Measurements from ENCODE around the gene BRD4.

The BRD4 gene

GRCh38 chr19:15197942-15198341, 134.4 kb downstream of the BRD4 start:
- in situ Hi-C loops (cut with MboI; ENCODE audit: low sequenced_read_pairs), result no loop called here

- in situ Hi-C loops (cut with MboI; ENCODE audit: low sequenced_read_pairs), result no loop called here
Observed at GRCh38 chr19:15197275-15197941, 134.9 kb downstream of the BRD4 start.

GRCh38 chr19:15196360-15197005, 135.9 kb downstream of the BRD4 start:
- in situ Hi-C loops (cut with MboI; ENCODE audit: low sequenced_read_pairs), result no loop called here

GRCh38 chr19:15195371-15196334, 136.7 kb downstream of the BRD4 start:
- in situ Hi-C loops (cut with MboI; ENCODE audit: low sequenced_read_pairs), result no loop called here

- in situ Hi-C loops (cut with MboI; ENCODE audit: low sequenced_read_pairs), result no loop called here
Observed at GRCh38 chr19:15194938-15195337, 137.4 kb downstream of the BRD4 start.

- in situ Hi-C loops (cut with MboI; ENCODE audit: low sequenced_read_pairs), result no loop called here
Observed at GRCh38 chr19:15191982-15192381, 140.4 kb downstream of the BRD4 start.

- in situ Hi-C loops (cut with MboI; ENCODE audit: low sequenced_read_pairs), result no loop called here
Observed at GRCh38 chr19:15191514-15191913, 140.8 kb downstream of the BRD4 start.

GRCh38 chr19:15188851-15189250, 143.5 kb downstream of the BRD4 start:
- in situ Hi-C loops (cut with MboI; ENCODE audit: low sequenced_read_pairs), result no loop called here

- in situ Hi-C loops (cut with MboI; ENCODE audit: low sequenced_read_pairs), result no loop called here
Observed at GRCh38 chr19:15187026-15188007, 145.0 kb downstream of the BRD4 start.
